IMR-90 (cell line): ENCODE data around the gene CTNNBIP1. TPM values are rescaled to one million over a fixed set of nuclear protein-coding genes. Genes with fewer than 3 reads are reported as not detected.

ENCODE experiments used
- ATAC-seq: fragments of 200-7000 bp; cut with Tn5 transposase; 2 replicates; pipeline ENCODE4 v1.9.1; 2020; ENCODE audit warnings: low read depth, mild to moderate bottlenecking, moderate library complexity
- BruUV-seq: library from RNA; stranded (reverse); fragments of 400-500 nt; replicated peaks from 2 replicates; lab custom pipeline; 2021; lab: Mats Ljungman, UMichigan
- CTCF ChIA-PET: fragments of 300-600 bp; formaldehyde crosslinking; extraction: SDS; loops from one replicate; lab custom pipeline; 2021; ENCODE audit warnings: antibody characterized with exemption; lab: Yijun Ruan, JAX
- POLR2A ChIA-PET: fragments of 300-600 bp; sonication (Branson Sonifier 250); formaldehyde crosslinking; loops from one replicate; lab custom pipeline; 2022; ENCODE audit warnings: antibody characterized with exemption; ENCODE audit not compliant: unreplicated experiment; lab: Charles Lee
- DNase-seq: peaks from one replicate; pipeline ENCODE4 v3.0.0; 2013
- H2AFZ ChIP-seq: replicated peaks from 2 replicates; pipeline ENCODE3; 2013; ENCODE audit warnings: low read length, mild to moderate bottlenecking; ENCODE audit not compliant: poor library complexity
- H2AK5ac ChIP-seq: 2 replicates; pipeline ENCODE4 v1.6.1; 2013; ENCODE audit warnings: low read depth, low read length, inconsistent platforms
- H2AK9ac ChIP-seq: replicated peaks from 2 replicates; pipeline ENCODE3; 2013; ENCODE audit warnings: mild to moderate bottlenecking, low read depth, low read length, moderate library complexity; ENCODE audit not compliant: poor library complexity
- H2BK120ac ChIP-seq: 2 replicates; pipeline ENCODE4 v1.6.1; 2013; ENCODE audit warnings: low read depth, low read length, inconsistent platforms
- H2BK15ac ChIP-seq: 3 replicates; pipeline ENCODE4 v1.6.1; 2013; ENCODE audit warnings: low read depth, low read length, inconsistent platforms
- H2BK20ac ChIP-seq: 2 replicates; pipeline ENCODE4 v1.6.1; 2013; ENCODE audit warnings: low read depth, mild to moderate bottlenecking, inconsistent platforms, low read length, moderate library complexity
- H2BK5ac ChIP-seq: 2 replicates; pipeline ENCODE4 v1.6.1; 2013; ENCODE audit warnings: mild to moderate bottlenecking, low read depth, low read length, inconsistent platforms; ENCODE audit not compliant: poor library complexity, severe bottlenecking
- H3K14ac ChIP-seq: replicated peaks from 2 replicates; pipeline ENCODE4 v1.6.1; 2013; ENCODE audit warnings: low read depth, low read length, inconsistent platforms
- H3K18ac ChIP-seq: 2 replicates; pipeline ENCODE4 v1.6.1; 2013; ENCODE audit warnings: low read depth, low read length, control low read depth
- H3K23ac ChIP-seq: 2 replicates; pipeline ENCODE4 v1.6.1; 2013; ENCODE audit warnings: low read depth, low read length, inconsistent platforms
- H3K27ac ChIP-seq: 2 replicates; pipeline ENCODE4 v1.5.1; 2013; ENCODE audit warnings: mild to moderate bottlenecking, control low read depth, low read length; ENCODE audit not compliant: insufficient read depth
- H3K27me3 ChIP-seq: 2 replicates; pipeline ENCODE4 v1.6.1; 2013; ENCODE audit warnings: low read length; ENCODE audit not compliant: control insufficient read depth, insufficient read depth
- H3K36me3 ChIP-seq: 2 replicates; pipeline ENCODE4 v1.6.1; 2013; ENCODE audit warnings: low read length, mixed read lengths; ENCODE audit not compliant: control insufficient read depth, insufficient read depth
- H3K4ac ChIP-seq: 2 replicates; pipeline ENCODE4 v1.6.1; 2013; ENCODE audit warnings: low read depth, low read length, inconsistent platforms
- H3K4me1 ChIP-seq: 2 replicates; pipeline ENCODE4 v1.6.1; 2013; ENCODE audit warnings: low read length, mixed read lengths; ENCODE audit not compliant: control insufficient read depth, insufficient read depth
- H3K4me2 ChIP-seq: 2 replicates; pipeline ENCODE4 v1.6.1; 2013; ENCODE audit warnings: low read depth, mild to moderate bottlenecking, control low read depth, low read length, moderate library complexity
- H3K4me3 ChIP-seq: 2 replicates; pipeline ENCODE4 v1.5.1; 2013; ENCODE audit warnings: low read depth, mild to moderate bottlenecking, control low read depth, low read length, moderate library complexity; ENCODE audit not compliant: insufficient read depth
- H3K56ac ChIP-seq: 2 replicates; pipeline ENCODE4 v1.6.1; 2013; ENCODE audit warnings: low read length, inconsistent platforms; ENCODE audit not compliant: insufficient read depth; ENCODE audit errors: extremely low read depth
- H3K79me1 ChIP-seq, 2 experiments: 2 replicates each; pipeline ENCODE4 v1.6.1; 2013; ENCODE audit warnings: low read length in 2 of 2, inconsistent platforms in 1 of 2, low read depth in 1 of 2
- H3K9ac ChIP-seq: 2 replicates; pipeline ENCODE4 v1.6.1; 2013; ENCODE audit warnings: low read depth, low read length, control low read depth
- H3K9me1 ChIP-seq: 2 replicates; pipeline ENCODE4 v1.6.1; 2013; ENCODE audit warnings: low read length, inconsistent platforms; ENCODE audit not compliant: insufficient read depth
- H3K9me3 ChIP-seq: 2 replicates; pipeline ENCODE4 v1.6.1; 2013; ENCODE audit warnings: low read length; ENCODE audit not compliant: control insufficient read depth, insufficient read depth
- H4K20me1 ChIP-seq: 2 replicates; pipeline ENCODE4 v1.6.1; 2013; ENCODE audit warnings: low read length, inconsistent platforms; ENCODE audit not compliant: insufficient read depth
- H4K5ac ChIP-seq: 2 replicates; pipeline ENCODE4 v1.6.1; 2013; ENCODE audit warnings: mild to moderate bottlenecking, low read depth, low read length, control low read depth
- H4K8ac ChIP-seq, 2 experiments: 2 replicates each; pipeline ENCODE4 v1.6.1; 2013; ENCODE audit warnings: low read depth in 2 of 2, low read length in 2 of 2, control low read depth in 1 of 2, inconsistent platforms in 1 of 2
- H4K91ac ChIP-seq: 2 replicates; pipeline ENCODE4 v1.6.1; 2013; ENCODE audit warnings: low read depth, low read length, inconsistent platforms; ENCODE audit not compliant: insufficient read depth
- BHLHE40 ChIP-seq: fragments of 150-350 bp; IDR thresholded peaks from 2 replicates; pipeline ENCODE4 v1.6.1; 2016; ENCODE audit warnings: mild to moderate bottlenecking, low read depth, low read length
- CEBPB ChIP-seq: IDR thresholded peaks from 2 replicates; pipeline ENCODE4 v1.6.1; 2012; ENCODE audit warnings: low read depth, low read length, improper control_type of control experiment
- MAZ ChIP-seq: IDR thresholded peaks from 2 replicates; pipeline ENCODE4 v1.6.1; 2012; ENCODE audit warnings: low read depth, mild to moderate bottlenecking, low read length, improper control_type of control experiment, moderate library complexity, borderline replicate concordance
- MXI1 ChIP-seq: IDR thresholded peaks from 2 replicates; pipeline ENCODE4 v1.6.1; 2012; ENCODE audit warnings: low read depth, mild to moderate bottlenecking, low read length, moderate library complexity, borderline replicate concordance
- NFE2L2 ChIP-seq: fragments of 150-350 bp; IDR thresholded peaks from 2 replicates; pipeline ENCODE4 v1.6.1; 2016; ENCODE audit warnings: low read depth, mild to moderate bottlenecking, low read length
- POLR2A ChIP-seq: IDR thresholded peaks from 2 replicates; pipeline ENCODE4 v1.6.1; 2012; ENCODE audit warnings: mild to moderate bottlenecking, low read depth, low read length
- RFX5 ChIP-seq: IDR thresholded peaks from 2 replicates; pipeline ENCODE4 v1.8.0; 2012; ENCODE audit warnings: low read depth, mild to moderate bottlenecking, low read length, moderate library complexity
- SMC3 ChIP-seq: fragments of 150-350 bp; IDR thresholded peaks from 2 replicates; pipeline ENCODE4 v1.6.1; 2016; ENCODE audit warnings: low read depth, mild to moderate bottlenecking, antibody characterized with exemption, low read length, moderate library complexity
- WGBS, 2 experiments: methylation state at CpG; one replicate each; pipeline versions ENCODE4 v1.1.5 to v1.1.7; 2013; ENCODE audit warnings: missing lambda C conversion rate in 2 of 2; ENCODE audit not compliant: insufficient read length in 1 of 2; ENCODE audit errors: extremely low coverage in 2 of 2; 5-methylcytosine and 5-hydroxymethylcytosine counted together
- dilution Hi-C: fragments of 300-500 bp; cut with HindIII; formaldehyde crosslinking; loops from one replicate; pipeline ENCODE4 v1.14.3; 2018; ENCODE audit warnings: low sequenced_read_pairs; ENCODE audit not compliant: unreplicated experiment
- in situ Hi-C: fragments of 300-500 bp; cut with MboI; formaldehyde crosslinking; loops from 3 replicates; pipeline ENCODE4 v1.14.3; 2019; ENCODE audit warnings: low sequenced_read_pairs, inconsistent platforms, mixed read lengths
- intact Hi-C: fragments of 100-400 bp; cut with micrococcal nuclease; formaldehyde crosslinking; loops from 2 replicates; pipeline ENCODE4 v1.10.0; 2022
- polyA plus RNA-seq, 3 experiments: library from polyadenylated mRNA; depleted of rRNA; stranded (reverse); fragments of >200 nt; gene quantifications; 2 replicates each; pipeline ENCODE4 v1.2.3, GENCODE V29; 2012; ENCODE audit warnings: low replicate concordance in 1 of 3
- total RNA-seq: library from RNA; depleted of rRNA; stranded (reverse); fragments of >200 nt; gene quantifications from 2 replicates; pipeline ENCODE4 v1.2.3, GENCODE V29; 2012
- TF ChIP-seq, protein P1 (sequence below): fragments of 150-350 bp; IDR thresholded peaks from 2 replicates; pipeline ENCODE4 v1.6.1; 2016; ENCODE audit warnings: low read depth, mild to moderate bottlenecking, low read length, moderate library complexity, borderline replicate concordance
- TF ChIP-seq, protein P2 (sequence below): conservative IDR thresholded peaks from 2 replicates; pipeline ENCODE4 v1.5.1; 2012; ENCODE audit warnings: mild to moderate bottlenecking, low read depth, low read length, improper control_type of control experiment
- TF ChIP-seq, protein P3 (sequence below): fragments of 150-350 bp; IDR thresholded peaks from 2 replicates; pipeline ENCODE4 v1.6.1; 2017; ENCODE audit warnings: mild to moderate bottlenecking, antibody characterized with exemption, low read length, low read depth

CTNNBIP1 gene
- total and polyA plus RNA-seq, 2 of the 4 experiments (the other 2 are of a cell fraction) = 24.7 to 28.5 TPM

DNA sequence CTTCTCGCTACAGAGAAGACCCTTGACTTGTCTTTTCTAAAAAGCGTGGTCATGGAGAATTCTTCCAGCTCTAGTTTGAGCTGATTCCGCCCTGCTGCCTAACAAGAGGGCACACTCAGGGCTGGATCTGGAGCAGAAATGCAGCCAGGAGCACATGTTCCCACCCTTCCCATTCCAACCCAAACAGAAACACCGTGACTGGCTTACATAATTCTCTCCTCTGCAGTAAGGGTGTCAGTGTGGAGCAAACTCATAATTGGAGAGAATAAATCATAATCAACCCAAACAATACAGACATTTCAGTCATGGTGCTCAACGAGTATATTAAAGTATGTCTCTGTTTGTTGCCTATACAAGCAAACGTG, 34.5 kb downstream of the CTNNBIP1 start:
- no peak overlapping the region for H3K18ac ChIP-seq
- CTCF ChIA-PET = interaction anchor here (1.7 kb wide), 1 partner anchor 39 kb away, joined by 5 read pairs; no protein-coding TSS in a partner anchor
- 88% methylated on average over 3 of the region's 6 CpGs; no CpG with 5 or more reads in 1 of the 2 experiments for WGBS, 2 experiments

More for the DNA sequence above, 34.5 kb downstream of the CTNNBIP1 start:
- H3K56ac ChIP-seq = no peak overlapping the region
- no peak overlapping the region for H4K91ac ChIP-seq
- H4K5ac ChIP-seq = no peak overlapping the region
- H2BK15ac ChIP-seq = no peak overlapping the region
- H3K14ac ChIP-seq = no peak overlapping the region
- H3K9me3 ChIP-seq = no peaks in the 10 kb centered on the region
- in situ Hi-C loops = no loop called here
- peaks cover 5% of the 10 kb centered on the region for H3K4me1 ChIP-seq
- no peak overlapping the region for H2AK5ac ChIP-seq
- H4K8ac ChIP-seq = no peak overlapping the region
- no peak overlapping the region for H3K4me3 ChIP-seq
- H3K79me1 ChIP-seq = peaks cover 0 to 4% of the 10 kb centered on the region in 2 experiments; a peak in 2 of 4 replicates
- no peak overlapping the region for H3K4ac ChIP-seq
- H2AFZ ChIP-seq = peak overlapping the region; percentile 73
- no peaks in the 10 kb centered on the region for H4K20me1 ChIP-seq
- H3K23ac ChIP-seq = no peak overlapping the region
- no peak overlapping the region for H3K27ac ChIP-seq
- peaks cover 3% of the 10 kb centered on the region; the same call in 1 of the 2 replicates for H3K36me3 ChIP-seq
- ATAC-seq = no peak
- DNase-seq = no peak
- BruUV-seq = no TSS peak
- H2AK9ac ChIP-seq = no peak overlapping the region
- H3K9ac ChIP-seq = no peak overlapping the region
- H3K4me2 ChIP-seq = no peak overlapping the region
- 0 out of 2 replicates have a peak, but pooled peaks cover 3% of the 10 kb centered on the region for H3K9me1 ChIP-seq
- intact Hi-C loops = loop anchor here (1.0 to 2.0 kb wide), 5 partner anchors 39 to 553 kb away; partner anchors contain the start of gene UBE4B
- POLR2A ChIA-PET = no interaction called here
- TF ChIP-seq CEBPB = no peak
- no peak for TF ChIP-seq BHLHE40
- TF ChIP-seq, protein P1, sequence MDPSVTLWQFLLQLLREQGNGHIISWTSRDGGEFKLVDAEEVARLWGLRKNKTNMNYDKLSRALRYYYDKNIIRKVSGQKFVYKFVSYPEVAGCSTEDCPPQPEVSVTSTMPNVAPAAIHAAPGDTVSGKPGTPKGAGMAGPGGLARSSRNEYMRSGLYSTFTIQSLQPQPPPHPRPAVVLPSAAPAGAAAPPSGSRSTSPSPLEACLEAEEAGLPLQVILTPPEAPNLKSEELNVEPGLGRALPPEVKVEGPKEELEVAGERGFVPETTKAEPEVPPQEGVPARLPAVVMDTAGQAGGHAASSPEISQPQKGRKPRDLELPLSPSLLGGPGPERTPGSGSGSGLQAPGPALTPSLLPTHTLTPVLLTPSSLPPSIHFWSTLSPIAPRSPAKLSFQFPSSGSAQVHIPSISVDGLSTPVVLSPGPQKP = no peak
- no peak for TF ChIP-seq NFE2L2
- TF ChIP-seq MAZ = no peak
- TF ChIP-seq, protein P2, sequence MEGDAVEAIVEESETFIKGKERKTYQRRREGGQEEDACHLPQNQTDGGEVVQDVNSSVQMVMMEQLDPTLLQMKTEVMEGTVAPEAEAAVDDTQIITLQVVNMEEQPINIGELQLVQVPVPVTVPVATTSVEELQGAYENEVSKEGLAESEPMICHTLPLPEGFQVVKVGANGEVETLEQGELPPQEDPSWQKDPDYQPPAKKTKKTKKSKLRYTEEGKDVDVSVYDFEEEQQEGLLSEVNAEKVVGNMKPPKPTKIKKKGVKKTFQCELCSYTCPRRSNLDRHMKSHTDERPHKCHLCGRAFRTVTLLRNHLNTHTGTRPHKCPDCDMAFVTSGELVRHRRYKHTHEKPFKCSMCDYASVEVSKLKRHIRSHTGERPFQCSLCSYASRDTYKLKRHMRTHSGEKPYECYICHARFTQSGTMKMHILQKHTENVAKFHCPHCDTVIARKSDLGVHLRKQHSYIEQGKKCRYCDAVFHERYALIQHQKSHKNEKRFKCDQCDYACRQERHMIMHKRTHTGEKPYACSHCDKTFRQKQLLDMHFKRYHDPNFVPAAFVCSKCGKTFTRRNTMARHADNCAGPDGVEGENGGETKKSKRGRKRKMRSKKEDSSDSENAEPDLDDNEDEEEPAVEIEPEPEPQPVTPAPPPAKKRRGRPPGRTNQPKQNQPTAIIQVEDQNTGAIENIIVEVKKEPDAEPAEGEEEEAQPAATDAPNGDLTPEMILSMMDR = no peak
- TF ChIP-seq RFX5 = no peak
- TF ChIP-seq, protein P3, sequence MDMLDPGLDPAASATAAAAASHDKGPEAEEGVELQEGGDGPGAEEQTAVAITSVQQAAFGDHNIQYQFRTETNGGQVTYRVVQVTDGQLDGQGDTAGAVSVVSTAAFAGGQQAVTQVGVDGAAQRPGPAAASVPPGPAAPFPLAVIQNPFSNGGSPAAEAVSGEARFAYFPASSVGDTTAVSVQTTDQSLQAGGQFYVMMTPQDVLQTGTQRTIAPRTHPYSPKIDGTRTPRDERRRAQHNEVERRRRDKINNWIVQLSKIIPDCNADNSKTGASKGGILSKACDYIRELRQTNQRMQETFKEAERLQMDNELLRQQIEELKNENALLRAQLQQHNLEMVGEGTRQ = no peak
- TF ChIP-seq POLR2A = no peak
- no peak for TF ChIP-seq MXI1
- TF ChIP-seq SMC3 = no peak
- dilution Hi-C loops = no loop called here
- no peak overlapping the region for H2BK120ac ChIP-seq
- H3K27me3 ChIP-seq = no peaks in the 10 kb centered on the region
- no peak overlapping the region for H2BK5ac ChIP-seq
- H2BK20ac ChIP-seq = no peak overlapping the region
